KG1 (cell line): ENCODE data around the gene UBE2E1.

Experiments used
- DNase-seq: peaks from one replicate; lab custom pipeline; 2025; lab: John Stamatoyannopoulos, UW

The UBE2E1 gene

DNA sequence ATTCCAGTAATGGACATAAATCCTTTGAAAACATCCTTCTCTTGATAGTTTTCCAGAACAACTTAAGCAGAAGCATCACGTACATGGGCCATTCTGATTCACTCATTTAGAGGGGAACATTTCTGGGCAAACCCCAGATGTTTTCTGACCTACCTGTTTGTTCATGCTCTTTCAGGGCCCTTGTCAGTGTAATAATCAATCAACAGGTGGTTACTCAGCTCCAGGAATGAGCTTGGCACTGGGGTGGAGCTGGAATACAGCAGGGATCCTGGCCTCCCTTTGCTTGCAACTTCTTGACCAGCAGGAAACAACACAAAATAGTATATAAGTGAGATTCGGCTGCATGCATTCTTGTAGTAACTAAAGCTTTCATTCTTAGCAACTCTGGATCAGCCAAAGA, 9.2 kb upstream of the UBE2E1 start:
- no peak for DNase-seq

DNA sequence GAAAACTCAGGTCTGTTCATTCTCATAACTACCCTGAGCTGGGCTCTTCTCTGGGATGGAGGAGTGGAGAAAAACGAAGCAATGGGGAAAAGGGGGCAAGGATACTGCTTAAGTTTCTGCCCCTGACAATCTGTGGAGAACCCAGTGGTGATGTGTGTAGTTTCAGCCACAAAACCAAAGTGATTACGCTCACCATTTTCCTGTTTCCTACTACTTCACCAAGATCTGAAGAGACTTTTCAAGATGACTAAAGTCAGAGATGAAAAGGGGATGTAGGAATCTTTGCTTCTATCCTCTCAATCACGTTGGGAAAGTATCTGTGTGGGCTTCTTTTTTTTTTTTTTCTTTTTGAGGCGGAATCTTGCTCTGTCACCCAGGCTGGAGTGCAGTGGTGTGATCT, 8.3 kb upstream of the UBE2E1 start:
- DNase-seq: no peak

DNA sequence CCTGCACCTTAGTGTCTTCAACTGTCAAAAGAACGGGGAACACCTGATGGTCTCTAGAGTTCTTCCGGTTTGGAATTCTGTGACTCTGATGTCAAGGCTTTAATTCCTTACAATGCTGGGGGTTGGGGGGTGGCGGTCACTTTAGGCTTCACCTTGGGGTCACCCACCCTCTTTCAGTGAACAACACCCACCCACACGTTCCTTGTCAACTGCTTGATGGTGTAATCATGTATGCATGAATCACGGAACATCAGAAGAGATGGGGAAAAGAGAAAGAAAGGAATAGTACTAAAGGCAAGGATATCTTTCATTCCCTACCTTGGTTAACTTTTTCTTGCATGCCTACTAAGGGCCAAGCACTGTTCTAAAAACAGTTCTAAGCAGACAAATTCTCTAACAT, 7.3 kb upstream of the UBE2E1 start:
- DNase-seq: no peak

DNA sequence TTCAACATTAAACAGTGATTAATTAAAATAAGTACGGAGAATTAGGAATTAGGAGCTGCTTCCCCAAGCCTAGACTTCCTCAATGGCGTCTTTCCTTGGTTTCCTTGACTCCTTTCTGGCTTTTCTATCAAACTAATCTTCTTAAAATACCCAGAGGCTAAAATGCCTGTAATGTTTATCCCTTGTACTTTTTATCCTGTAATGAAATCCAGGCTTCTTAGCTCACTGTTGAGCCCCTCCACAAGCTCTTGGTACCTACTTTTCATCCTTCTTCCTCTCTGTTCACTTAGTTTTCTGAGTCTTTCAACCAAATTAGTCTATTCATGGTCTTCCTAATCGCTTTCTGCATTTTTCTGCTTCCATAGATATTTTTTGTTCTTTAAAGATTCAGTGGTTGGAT, 6.9 kb upstream of the UBE2E1 start:
- DNase-seq: no peak

DNA sequence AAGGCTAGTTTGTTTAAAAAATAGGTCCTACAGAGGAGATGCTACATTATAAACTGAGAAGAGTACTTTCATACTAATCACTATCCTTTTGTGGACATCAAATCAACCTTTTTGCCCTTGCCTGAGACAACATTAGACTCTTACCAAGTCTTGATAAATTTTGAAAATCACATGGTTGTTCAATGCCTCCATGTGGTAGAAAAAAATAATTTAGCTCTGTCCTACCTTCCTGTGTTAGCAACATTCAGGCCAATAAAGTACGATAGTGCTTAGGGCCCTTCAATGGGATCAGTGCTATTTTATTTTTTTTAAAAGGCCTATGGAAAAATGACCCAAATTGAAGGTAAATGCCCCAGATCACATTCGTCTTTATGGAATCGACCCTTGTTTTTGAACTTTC, 5.0 kb upstream of the UBE2E1 start:
- DNase-seq: no peak

DNA sequence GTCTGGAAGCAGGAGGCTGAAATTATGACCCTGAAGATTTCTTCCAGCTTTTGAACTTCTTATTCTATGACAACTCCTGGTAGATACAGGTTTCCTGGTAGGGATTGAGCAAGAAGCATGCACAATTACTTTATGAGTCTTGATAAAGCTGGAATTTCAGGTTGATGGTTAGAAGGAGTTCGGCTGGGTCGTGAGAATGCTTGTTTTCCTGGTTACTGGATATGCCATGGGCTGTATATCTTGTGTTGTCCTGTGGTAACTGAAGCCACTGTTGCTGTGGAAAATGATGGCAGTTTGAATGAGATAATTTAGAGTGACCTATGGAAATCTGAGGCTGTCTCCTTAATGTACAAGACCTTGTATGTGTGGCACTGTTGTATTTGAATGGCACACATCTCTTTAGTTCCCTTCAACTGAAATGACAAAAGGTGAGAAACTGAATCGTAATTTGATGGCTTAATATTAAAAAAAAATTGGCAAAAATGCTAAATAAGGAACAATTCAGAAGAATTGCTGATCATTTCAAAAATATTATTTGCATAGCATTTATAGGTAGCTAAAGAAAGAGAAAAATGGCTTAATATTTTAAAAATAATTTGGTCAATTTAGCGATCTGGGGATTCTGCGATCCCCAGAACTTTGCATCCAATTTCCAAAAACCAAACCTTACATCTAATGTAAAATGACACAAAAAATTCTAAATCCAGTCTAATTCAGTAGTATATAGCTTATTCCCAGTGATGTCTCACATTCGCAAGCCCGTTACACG, 1.1 kb upstream of the UBE2E1 start:
- DNase-seq: no peak

DNA sequence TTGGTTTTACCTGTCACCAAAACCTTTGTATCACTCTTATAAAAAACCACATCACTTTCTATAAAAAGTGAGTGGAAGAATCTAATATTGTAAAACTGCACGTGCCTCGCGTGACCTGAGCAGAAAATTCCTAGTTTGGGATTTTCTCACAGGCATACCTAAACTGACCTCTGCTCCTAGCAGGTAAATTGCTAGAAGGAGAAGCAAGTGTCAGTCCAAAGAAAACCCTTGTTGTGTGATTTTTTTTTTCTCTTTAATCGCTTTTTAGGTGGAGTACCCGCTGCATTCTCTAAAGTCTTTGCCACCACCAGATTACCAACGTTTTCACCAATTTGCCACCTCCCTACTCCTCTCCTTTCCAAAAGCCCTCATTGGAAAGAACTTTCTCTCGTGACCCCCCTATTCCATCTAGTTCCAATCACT, 534 bp upstream of the UBE2E1 start:
- no peak for DNase-seq

DNA sequence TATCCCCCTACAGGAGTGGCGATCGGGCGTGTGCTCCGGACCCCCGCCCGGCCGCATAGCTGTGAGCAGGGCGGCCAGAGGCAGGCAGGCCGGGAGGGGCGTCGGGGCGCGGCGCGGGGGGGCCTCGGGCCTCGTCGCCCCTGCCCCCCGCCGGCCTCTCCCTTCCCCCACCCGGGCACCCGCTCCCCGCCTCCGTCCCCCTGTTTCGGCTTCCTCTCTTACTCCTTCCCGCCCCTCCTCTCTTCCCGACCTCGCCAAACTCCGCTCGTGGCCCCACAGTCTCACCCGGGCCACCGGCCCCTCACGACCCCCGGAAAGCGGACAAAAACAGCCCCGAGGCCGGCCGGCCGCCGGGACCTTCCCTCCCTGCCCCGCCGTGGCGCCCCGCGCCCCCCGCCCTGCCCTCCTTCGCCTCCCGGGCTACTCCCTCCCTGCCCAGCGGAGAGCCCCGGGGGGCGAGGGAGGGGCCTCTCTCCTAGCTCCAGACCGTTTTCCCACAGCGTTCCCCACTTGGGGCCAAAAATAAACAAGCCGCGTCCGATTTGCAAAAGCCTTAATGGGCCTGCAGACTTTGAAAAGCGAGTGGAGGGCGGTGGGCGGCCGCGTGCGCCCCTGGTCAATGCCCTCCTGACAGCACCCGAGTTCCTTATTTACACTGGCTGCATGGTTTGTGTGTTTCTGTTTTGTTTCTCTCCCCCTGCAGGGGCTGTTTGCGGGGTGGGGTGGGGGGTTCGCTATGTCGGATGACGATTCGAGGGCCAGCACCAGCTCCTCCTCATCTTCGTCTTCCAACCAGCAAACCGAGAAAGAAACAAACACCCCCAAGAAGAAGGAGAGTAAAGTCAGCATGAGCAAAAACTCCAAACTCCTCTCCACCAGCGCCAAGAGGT, 1.0 kb downstream of the UBE2E1 start:
- no peak for DNase-seq

DNA sequence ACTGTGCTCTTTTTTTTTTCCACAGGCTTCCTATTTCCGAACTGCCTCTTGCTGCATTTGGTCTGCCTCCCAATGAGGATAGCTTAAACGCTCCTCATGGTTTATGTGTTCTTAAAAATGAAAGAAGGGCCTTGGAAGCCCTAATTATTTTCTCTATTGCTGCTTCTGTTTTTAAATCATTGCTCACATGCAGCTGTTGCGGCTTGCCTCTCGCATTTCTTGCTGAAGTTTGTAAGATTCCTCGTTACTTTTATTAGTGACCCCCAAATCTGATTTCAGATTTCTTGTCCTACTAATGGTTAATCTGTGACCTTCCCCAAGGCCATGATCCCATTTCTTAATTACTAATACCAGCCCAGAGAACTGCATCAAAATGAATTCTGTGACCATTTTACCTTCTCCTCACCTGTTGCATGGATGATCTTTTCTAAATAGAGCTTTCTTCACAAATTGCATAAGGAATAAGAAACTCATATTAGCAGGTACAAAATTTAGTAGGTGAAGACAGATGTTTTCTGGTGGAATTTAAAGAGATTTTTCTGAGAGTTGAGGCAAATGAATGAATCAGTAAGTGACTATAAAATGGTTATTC, 1.8 kb downstream of the UBE2E1 start:
- no peak for DNase-seq

DNA sequence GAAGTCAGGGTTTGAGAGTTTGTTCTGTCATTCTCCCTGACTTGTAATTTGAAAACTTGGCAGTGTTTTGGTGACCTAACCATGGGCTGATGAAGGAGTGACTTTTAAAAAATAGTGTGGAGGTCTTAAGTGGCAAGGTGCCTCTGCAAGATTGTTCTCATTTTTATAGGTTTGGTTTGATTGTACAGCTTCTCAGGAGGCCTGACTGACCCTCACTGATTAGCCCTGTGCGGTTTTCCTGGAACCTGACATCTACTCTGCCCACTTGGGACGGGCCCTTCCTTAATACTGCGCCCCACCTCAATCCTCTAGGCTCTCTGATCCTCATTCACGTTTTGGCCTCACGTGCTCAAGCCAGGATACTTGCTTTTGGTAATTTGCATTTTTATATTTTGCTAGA, 2.8 kb downstream of the UBE2E1 start:
- DNase-seq: no peak

DNA sequence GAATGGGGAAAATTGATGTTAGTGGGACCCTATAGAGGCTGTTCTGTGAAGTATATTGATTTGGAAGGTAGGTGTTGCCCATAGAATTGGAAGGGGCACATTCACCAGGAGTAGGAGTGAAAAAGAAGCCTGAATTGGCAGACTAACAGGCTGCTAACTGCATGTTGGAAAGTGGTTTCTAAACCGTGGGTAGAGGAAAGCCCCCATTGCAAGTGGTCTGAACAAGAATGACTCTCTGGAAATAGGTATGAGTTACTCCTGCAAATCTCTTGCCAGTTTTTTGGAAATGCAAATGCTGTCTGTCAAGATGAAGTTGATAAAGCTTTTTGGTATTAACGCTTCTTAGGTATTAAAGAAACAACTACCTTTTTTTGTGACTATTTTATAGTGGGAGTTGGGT, 3.5 kb downstream of the UBE2E1 start:
- DNase-seq: no peak

DNA sequence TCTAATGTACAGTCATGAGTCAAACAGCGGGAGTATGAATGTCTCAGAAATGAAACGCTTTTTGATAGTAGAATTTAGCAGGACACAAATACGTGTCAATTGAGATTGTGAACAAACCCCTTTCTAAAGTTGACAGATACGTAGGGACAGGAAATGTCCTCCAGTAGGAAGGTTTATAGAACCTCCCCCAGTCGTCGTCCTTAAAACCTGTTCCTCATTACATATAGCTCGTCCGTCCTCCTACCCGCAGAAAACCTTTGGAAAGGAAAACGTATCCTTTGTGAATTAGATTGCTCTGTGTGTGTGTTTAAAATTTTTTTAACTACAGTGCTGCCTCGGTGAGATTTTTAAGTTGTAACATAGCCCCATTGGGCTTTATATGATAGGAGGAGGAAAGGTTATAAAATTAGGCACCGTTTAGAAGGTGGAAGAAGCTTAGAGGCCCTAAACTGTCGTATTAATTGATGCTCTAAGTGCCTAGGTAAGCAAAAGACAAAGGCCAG, 4.1 kb downstream of the UBE2E1 start:
- no peak for DNase-seq

DNA sequence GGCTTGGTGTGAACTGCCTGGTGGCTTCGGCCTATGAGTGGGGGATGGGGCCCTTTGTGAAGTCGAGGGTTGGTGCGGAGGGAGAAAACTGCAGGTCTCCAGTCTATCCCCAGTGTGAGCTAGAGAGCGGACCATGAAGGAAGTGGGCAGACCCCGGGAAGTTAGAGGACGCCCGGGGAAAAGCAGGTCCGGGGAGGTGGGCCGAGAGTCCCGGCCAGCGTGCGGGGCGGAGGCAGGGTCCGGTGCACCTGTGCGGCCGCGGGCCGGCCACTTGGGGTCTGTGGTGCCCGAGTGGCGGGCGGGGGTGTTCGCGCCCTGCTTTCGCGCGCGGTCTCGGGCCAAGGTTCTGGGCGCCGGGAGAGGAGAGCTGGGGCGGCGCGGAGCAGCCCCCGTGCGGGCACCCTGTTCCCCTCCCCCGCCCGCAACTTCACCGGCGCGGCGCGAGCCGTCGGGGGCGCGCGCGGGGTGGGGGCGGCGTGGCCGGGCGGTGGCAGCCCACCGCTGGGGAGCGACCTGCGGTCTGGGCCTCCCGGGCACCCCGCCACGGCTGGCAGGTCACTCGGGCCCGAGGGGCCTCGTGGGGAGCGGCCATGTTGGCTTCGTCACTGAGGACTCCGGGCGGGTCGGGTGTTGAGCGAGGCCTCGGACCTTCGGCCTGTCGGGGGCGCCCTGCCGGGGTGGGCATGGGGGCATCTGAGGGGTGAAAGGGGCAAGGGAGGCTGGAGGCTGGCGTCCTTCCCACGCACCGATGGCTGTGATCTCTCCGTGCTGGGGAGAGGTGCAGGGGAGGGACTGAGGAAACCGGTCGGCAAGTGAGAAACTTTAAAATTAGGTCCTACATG, 4.8 kb downstream of the UBE2E1 start:
- no peak for DNase-seq

DNA sequence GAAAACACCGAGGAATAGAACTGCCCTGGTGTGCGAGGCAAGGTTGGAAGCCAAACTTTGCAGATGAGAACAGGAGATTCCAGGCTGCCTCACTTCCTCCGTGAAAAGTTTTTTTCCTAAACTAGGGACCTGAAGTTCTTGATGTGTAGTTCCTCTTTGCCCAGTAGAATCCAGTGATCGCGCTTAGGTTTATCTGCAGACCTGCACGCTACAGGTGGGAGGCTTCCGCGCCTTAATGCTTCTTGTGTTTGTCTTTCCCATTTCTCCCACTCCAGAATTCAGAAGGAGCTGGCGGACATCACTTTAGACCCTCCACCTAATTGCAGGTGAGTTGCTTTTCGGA, 5.4 kb downstream of the UBE2E1 start:
- no peak for DNase-seq

DNA sequence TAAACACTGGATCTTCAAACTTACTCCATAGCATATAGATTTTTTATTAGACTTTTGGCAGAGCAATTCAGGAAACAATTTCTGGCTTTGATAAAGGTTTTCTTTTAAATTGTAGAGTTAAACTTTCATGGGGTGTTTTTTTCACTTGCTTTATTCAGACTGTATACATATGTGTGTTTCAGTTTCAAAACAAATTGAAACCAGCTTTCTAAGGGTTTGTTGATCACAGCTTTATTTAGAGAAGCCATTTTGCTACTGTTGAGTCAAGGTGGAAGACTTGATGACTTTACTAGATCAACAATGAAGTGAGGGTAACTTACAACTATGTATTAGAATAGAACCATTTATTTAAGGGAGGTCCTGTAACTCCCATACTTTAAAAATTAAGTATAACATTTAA, 6.2 kb downstream of the UBE2E1 start:
- no peak for DNase-seq

DNA sequence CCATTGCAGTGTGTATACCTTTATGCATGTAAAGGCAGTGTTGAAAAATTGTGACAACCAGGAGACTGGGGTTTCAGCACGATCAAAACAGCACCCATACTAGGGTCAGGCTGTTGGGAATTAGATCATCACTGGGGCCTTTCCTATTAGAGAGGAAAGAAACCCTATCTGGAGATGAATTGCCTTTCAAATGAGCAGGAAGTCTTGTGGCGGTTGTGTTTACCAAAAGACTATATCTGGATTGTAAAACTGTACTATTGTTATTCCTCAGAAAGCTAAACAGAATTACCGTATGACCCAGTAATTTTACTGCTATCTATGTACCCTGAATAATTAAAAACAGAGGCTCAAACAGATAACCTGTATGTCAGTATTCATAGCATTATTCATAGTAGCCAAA, 10.1 kb downstream of the UBE2E1 start:
- DNase-seq: no peak

DNA sequence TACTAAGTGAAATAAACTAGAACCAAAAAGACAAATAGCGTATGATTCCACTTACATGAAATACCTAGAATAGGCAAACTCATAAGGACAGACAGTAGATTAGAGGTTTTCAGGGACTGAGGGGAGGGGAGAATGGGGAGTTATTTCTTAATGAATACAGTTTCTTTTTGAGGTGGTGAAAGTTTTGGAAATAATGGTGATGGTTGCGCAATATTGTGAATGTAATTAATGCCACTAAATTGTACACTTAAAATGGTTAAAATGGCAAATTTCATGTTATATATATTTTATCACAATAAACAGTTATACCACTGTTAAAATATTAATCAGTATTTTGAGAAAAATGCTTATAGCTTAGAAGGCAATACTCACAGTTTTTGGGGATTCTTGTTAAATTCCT, 11.0 kb downstream of the UBE2E1 start:
- no peak for DNase-seq

DNA sequence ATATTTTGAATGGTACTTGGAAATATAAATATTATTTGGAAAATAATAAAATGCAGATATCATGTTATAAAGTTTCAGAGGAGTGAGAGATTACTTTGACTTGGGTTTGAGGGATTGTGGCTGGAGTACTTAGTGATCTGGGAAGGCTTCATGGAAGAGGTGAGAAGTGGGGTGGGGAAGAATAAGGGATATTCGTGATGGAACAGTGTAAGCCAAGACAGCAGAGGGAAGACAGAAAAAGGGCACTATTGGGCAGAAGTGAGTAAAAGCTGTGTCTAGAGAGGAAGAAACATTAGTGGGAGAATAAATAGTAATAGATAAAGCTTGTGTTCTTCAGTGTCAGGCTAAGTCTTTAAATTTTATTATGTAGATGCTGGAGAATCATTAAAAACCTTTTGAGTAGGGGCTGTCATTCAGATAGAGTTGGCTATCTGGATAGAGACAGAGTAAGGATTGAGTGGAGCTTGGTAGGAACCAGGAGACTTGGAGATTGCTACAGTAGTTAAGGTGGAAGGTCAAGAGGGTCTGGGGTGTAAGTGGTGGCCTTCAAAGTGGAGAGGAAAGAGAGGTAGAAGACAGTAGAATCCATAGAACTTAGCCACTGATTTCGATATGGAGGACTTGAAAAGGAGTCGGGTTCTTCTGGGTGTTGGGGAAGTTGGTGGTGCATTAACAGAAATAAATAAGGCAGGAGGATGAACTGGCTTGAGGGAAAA, 11.9 kb downstream of the UBE2E1 start:
- DNase-seq: no peak

DNA sequence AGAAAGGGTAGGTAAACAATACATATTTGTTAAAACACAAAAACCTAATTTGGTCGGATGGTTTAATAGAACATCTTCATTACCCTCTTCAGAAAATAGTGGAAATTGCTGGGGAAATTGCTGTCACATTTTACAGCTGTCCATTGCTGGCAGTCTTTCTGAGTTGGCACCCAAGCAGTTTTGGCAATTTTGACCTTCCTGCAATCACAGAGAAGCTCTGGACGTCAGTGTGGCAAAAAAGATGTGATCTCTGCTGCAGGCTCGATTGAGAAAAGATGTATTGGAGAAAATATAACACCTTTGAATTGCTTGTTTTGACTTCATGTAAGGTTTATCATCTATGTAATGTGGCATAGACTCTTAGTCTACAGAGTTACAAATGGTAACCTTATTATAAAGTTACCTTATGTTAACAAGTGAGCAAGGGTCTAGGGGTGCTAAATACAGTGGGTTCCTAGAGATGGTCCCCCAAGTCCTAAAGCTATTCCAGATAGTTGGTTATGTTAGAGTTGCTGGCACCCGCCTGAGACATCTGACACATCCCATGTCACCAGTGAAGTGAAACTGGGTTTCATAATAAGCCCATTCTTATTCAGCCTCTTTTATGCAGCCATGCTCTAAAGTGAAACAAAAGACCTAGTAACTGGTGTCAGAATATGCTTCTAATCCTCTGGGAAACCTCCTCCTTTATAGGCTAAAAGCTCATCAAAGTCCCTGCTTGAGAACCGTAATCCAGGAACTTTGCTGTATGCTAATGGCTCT, 14.0 kb downstream of the UBE2E1 start:
- no peak for DNase-seq

DNA sequence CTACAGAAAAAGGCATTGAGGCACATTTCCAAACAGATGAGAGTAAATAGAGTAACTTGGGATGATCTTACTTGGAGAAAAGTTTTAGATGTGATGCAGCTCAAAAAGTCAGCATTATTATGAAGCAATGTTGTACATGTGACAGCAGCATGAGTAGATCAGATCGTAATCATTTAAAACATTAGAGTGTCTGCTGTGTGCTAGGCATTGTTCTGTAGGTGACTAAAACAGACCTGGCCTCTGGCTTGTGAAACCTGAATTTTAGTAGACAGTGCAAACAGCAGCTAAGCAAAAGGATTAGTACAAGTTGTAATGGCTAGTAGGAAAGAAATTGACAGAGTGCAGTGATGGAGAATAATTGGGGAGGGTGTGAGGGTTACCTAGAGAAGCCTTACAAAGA, 15.1 kb downstream of the UBE2E1 start:
- no peak for DNase-seq

DNA sequence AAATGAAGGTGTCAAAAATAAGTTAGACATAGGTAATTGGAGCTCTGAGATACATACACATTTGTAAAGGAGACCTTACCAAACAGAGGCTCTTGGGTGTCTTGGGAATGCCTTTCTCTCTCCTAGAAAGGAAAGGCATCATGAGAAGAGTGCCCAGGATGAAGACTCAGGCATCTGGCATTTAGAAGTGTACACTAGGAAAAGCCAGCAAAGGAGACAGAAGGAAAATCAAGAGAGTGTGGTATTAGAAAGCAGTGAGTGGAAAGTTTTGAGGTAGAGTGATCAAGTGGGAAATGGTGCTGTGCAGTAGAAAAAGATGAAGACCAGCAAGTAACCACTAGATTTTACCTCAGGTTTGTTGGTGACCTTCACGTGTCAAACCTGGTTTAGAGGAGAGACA, 16.1 kb downstream of the UBE2E1 start:
- DNase-seq: no peak
